Measurements from ENCODE around the gene COL19A1. TPM values are rescaled to one million over a fixed set of nuclear protein-coding genes. Genes with fewer than 3 reads are reported as not detected.

COL19A1 gene
- total and polyA plus RNA-seq, 9 of the 15 experiments (the other 6 are each of a cell fraction or from before 2014, with no cell fraction given), result not detected

- FAIRE-seq, result no peak
Measured at GRCh38 chr6:70180183-70180900, 314.0 kb downstream of the COL19A1 start.

GRCh38 chr6:70180901-70181599, 314.7 kb downstream of the COL19A1 start:
- ATAC-seq, result no peak
- BruUV-seq (replicated peaks), result no TSS peak

More at GRCh38 chr6:70180183-70180900, 314.0 kb downstream of the COL19A1 start:
- no peaks in the 10 kb centered on the region for H3K9me1 ChIP-seq (ENCODE audit: control insufficient read depth, insufficient read depth, low read length)
- no peaks in the 10 kb centered on the region for H3K79me2 ChIP-seq (ENCODE audit: control insufficient read depth, insufficient read depth, low read length)
- WGBS (ENCODE audit: insufficient coverage, low coverage, missing lambda C conversion rate), result 4% methylated on average over 2 of the region's 2 CpGs
- no peak overlapping the region for H2AFZ ChIP-seq (ENCODE audit: low read depth, low read length)
- DNase-seq (ENCODE audit: extremely low read depth in 1 of 4, low spot score in 3 of 4) (no peak), ATAC-seq (no peak)
- peak; percentile 71 for TF ChIP-seq ZNF316 (IDR thresholded peaks at IDR 0.05)
- peak; percentile 23; the same call in 1 of the 2 replicates for TF ChIP-seq MAFF (IDR thresholded peaks at IDR 0.05; ENCODE audit: low read length)
- TF ChIP-seq CREBBP (IDR thresholded peaks at IDR 0.05; ENCODE audit: low read depth, low read length), result no peak
- TF ChIP-seq C11orf30 (IDR thresholded peaks at IDR 0.05; ENCODE audit: low read depth), result peak; percentile 43; the same call in 1 of the 2 replicates
- H3K36me3 ChIP-seq (ENCODE audit: control insufficient read depth, insufficient read depth, low read length), result no peaks in the 10 kb centered on the region
- no peaks in the 10 kb centered on the region for H3K9me3 ChIP-seq (replicated peaks; ENCODE audit: control insufficient read depth, insufficient read depth, low read depth, low read length)
- intact Hi-C loops (cut with micrococcal nuclease), result no loop called here
- no peak overlapping the region for H3K4me2 ChIP-seq (ENCODE audit: insufficient read depth, low read length)
- in situ Hi-C loops (cut with MboI), result no loop called here
- BruUV-seq (replicated peaks), result no TSS peak
- ChIA-PET CTCF (ENCODE audit: low intra/inter-chr PET ratio) (no interaction called here), POLR2A (no interaction called here)
- H3K27me3 ChIP-seq (ENCODE audit: control insufficient read depth in 2 of 2, insufficient read depth in 2 of 2, low read length in 2 of 2), result no peaks in the 10 kb centered on the region; a peak in 1 of 5 replicates
- no peak overlapping the region for H3K9ac ChIP-seq (ENCODE audit: insufficient read depth in 1 of 2, low read depth in 2 of 2, low read length in 2 of 2)
- H3K27ac ChIP-seq (ENCODE audit: extremely low read depth, low read depth, low read length), result no peak overlapping the region
- H3K4me3 ChIP-seq, result no peak overlapping the region
- no peaks in the 10 kb centered on the region for H3K4me1 ChIP-seq (replicated peaks in 1 of 2; ENCODE audit: control insufficient read depth in 2 of 2, insufficient read depth in 2 of 2, low read length in 2 of 2)
- H4K20me1 ChIP-seq (replicated peaks; ENCODE audit: control insufficient read depth, insufficient read depth, low read length), result no peaks in the 10 kb centered on the region

More at GRCh38 chr6:70180901-70181599, 314.7 kb downstream of the COL19A1 start:
- Histone ChIP-seq H3K36me3 (ENCODE audit: control insufficient read depth, insufficient read depth, low read length) (no peaks in the 10 kb centered on the region), H3K9me1 (ENCODE audit: control insufficient read depth, insufficient read depth, low read length) (no peaks in the 10 kb centered on the region), H3K9ac (ENCODE audit: insufficient read depth in 1 of 2, low read depth in 2 of 2, low read length in 2 of 2) (no peak overlapping the region), H3K4me1 (replicated peaks in 1 of 2; ENCODE audit: control insufficient read depth in 2 of 2, insufficient read depth in 2 of 2, low read length in 2 of 2) (no peaks in the 10 kb centered on the region), H3K9me3 (replicated peaks; ENCODE audit: control insufficient read depth, insufficient read depth, low read depth, low read length) (no peaks in the 10 kb centered on the region), H2AFZ (ENCODE audit: low read depth, low read length) (no peak overlapping the region), H3K27ac (ENCODE audit: extremely low read depth, low read depth, low read length) (no peak overlapping the region), H3K27me3 (ENCODE audit: control insufficient read depth in 2 of 2, insufficient read depth in 2 of 2, low read length in 2 of 2) (no peaks in the 10 kb centered on the region; a peak in 1 of 5 replicates), H3K4me2 (ENCODE audit: insufficient read depth, low read length) (no peak overlapping the region), H3K79me2 (ENCODE audit: control insufficient read depth, insufficient read depth, low read length) (no peaks in the 10 kb centered on the region), H3K4me3 (no peak overlapping the region), H4K20me1 (replicated peaks; ENCODE audit: control insufficient read depth, insufficient read depth, low read length) (no peaks in the 10 kb centered on the region)
- CTCF ChIA-PET (ENCODE audit: low intra/inter-chr PET ratio), result no interaction called here
- FAIRE-seq, result no peak
- in situ Hi-C loops (cut with MboI), result no loop called here
- TF ChIP-seq GMEB1 (CRISPR knock-in tag; IDR thresholded peaks at IDR 0.05) (no peak), MECOM (CRISPR knock-in tag; IDR thresholded peaks at IDR 0.05) (no peak), STAT5B (CRISPR knock-in tag; IDR thresholded peaks at IDR 0.05) (no peak), ZNF121 (CRISPR knock-in tag; conservative IDR thresholded peaks at IDR 0.05) (no peak), MTA1 (IDR thresholded peaks at IDR 0.05; ENCODE audit: borderline replicate concordance) (no peak), ZNF197 (CRISPR knock-in tag; IDR thresholded peaks at IDR 0.05; ENCODE audit: low read depth) (no peak), NFIX (CRISPR knock-in tag; IDR thresholded peaks at IDR 0.05; ENCODE audit: low read depth) (no peak), CREB1 (IDR thresholded peaks at IDR 0.05) (no peak), CREB1 (CRISPR knock-in tag; IDR thresholded peaks at IDR 0.05) (no peak), TBP (optimal IDR thresholded peaks at IDR 0.05; ENCODE audit: low read depth, low read length) (no peak), SP2 (IDR thresholded peaks at IDR 0.05; ENCODE audit: extremely low read depth, low read depth, low read length, poor library complexity, severe bottlenecking) (no peak), CEBPB (tag; IDR thresholded peaks at IDR 0.05) (no peak), FOXA3 (CRISPR knock-in tag; conservative IDR thresholded peaks at IDR 0.05 in 1 of 2, IDR thresholded peaks at IDR 0.05 in 1 of 2) (no peak)
- DNase-seq (ENCODE audit: extremely low read depth in 1 of 4, low spot score in 3 of 4), result no peak
- WGBS (ENCODE audit: insufficient coverage, low coverage, missing lambda C conversion rate), result 0% methylated on average over 1 of the region's 1 CpG
- POLR2A ChIA-PET, result no interaction called here
- intact Hi-C loops (cut with micrococcal nuclease), result no loop called here
